ENCODE results near the gene ANKZF1.

Gene ANKZF1

DNA sequence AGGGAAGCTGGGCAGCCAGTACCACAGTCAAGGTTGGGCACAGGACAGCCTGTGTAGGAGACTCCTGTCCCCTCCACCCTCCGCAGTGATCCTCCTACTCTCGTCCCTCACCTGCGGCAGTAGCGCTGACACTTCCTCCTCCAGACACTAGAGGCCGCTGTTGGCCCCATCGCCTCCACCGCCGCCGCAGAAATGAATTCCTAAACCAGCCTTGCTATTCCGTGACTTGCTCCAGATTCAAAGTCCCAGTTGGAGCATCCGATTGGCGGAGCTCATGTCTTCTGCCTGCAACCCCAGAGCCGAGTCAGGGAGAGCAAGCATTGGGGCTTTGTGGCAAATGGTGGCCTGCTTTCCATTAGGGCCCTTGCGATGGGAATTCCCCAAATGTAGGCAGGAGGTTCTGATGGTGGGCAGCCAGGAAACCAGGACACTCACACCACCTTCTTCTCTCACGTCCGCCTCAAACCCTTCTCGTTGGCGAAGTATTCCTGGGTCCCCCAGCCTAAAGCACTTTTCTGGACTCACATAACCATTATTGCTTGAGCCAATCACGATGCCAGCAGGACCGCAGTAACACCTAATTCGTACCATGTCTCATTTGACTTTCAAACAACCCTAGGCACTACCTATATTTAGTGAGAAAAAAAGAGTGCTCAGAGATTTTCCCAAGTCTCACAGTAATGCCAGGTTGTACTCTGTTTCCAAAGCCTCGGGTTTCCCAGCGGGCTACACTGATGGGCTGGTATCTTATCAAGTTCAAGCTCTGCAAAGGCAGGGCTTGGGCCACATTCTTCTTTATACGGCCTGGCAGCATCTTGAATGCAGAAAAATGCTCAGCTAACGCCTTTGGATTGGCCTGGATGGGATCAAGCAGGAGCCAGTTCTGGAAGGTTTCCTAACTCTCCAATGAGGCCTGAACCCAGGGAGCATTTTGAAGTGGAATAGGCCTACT lies 48.4 kb downstream of the ANKZF1 start:
- DNase-seq (ENCODE audit: low read depth, low spot score), result peak; percentile 34
- H3K4me3 ChIP-seq, result peak overlapping the region; percentile 83
- H3K36me3 ChIP-seq (ENCODE audit: insufficient read depth, low read length), result peaks cover 4% of the 10 kb centered on the region; the same call in 1 of the 2 replicates
- H3K27ac ChIP-seq, result peak overlapping the region; percentile 89
- no peak for TF ChIP-seq FOXP2 (optimal IDR thresholded peaks at IDR 0.05; ENCODE audit: control extremely low read depth, extremely low read length, insufficient read depth)
- TF ChIP-seq EZH2 (IDR thresholded peaks at IDR 0.05), result no peak
- TF ChIP-seq POLR2AphosphoS5 (IDR thresholded peaks at IDR 0.05; ENCODE audit: borderline replicate concordance, low read depth, low read length), result no peak
- H3K9me3 ChIP-seq (ENCODE audit: low read depth, low read length), result no peaks in the 10 kb centered on the region
- H3K9ac ChIP-seq (ENCODE audit: insufficient read length), result peak overlapping the region; percentile 72

DNA sequence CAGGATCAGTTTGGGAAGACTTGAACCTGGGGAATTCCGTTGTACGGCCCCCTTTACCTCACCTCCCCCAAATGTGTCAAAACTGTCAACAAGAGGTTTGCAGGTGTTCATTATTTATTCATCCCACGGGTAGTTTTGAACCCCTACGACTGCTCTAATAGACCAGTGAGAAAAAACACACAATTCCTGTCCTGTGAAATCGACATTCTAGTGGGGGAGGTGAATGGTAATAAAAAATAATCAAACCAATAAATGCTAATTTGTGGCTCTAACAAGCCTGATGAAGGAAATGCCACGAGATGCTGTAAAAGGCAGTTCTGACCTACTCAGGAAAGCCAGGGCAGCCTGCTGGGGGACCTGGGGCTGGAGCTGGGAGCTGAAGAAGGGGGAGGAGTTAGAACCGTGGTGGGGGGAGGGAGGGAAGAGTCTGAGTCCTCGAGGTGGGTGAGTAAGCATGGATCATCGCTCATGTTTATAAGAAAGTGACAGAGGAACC lies 49.1 kb downstream of the ANKZF1 start:
- Histone ChIP-seq H3K36me3 (ENCODE audit: insufficient read depth, low read length) (peaks cover 4% of the 10 kb centered on the region; the same call in 1 of the 2 replicates), H3K9ac (ENCODE audit: insufficient read length) (peak overlapping the region; percentile 72), H3K4me3 (peak overlapping the region; percentile 83), H3K27ac (peak overlapping the region; percentile 89), H3K9me3 (ENCODE audit: low read depth, low read length) (no peaks in the 10 kb centered on the region)
- DNase-seq (ENCODE audit: low read depth, low spot score), result no peak
- TF ChIP-seq POLR2AphosphoS5 (IDR thresholded peaks at IDR 0.05; ENCODE audit: borderline replicate concordance, low read depth, low read length), result no peak
- no peak for TF ChIP-seq FOXP2 (optimal IDR thresholded peaks at IDR 0.05; ENCODE audit: control extremely low read depth, extremely low read length, insufficient read depth)
- TF ChIP-seq EZH2 (IDR thresholded peaks at IDR 0.05), result no peak

DNA sequence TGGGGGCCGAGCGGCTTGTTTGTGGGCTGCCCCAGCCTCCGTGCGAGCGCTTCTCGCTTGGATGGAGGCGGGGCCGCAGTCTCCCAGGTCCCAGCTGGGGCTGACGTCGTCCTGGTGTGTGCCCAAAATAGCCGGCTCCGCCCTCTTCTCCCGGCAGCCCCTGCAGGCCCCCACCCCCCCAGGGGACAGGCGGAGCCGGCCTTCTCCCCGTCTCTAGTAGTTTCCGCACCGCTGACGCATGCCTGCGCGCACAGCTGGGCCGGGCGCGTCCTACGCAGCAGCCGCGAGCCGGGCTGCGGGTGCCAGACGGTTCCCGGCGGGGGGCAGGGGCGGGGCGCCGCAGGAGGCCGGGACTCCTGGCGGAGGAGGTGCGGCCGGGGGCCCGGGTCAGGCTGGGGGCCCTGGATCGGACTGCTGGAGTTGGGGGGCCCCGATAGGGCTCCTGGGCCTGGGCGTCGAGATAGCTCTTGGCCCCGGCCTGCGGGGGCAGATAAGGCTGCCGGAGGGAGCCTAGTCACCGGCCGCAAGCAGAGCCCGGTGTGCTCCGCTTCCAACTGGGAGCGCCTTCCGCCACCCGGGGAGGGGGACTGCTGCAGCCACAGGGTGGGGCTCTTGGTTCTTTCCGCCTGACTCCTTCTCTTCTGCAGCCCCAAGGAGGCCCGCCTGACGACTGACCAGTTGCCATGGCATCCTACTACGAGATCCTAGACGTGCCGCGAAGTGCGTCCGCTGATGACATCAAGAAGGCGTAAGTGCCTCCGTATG lies 49.7 kb downstream of the ANKZF1 start, which contains the start of gene DNAJB2:
Gene DNAJB2 (plus strand): TSS at position 216 of the 765 bp plus-strand sequence. CDS start 468 bp downstream, at position 684.
- peak within 1 kb of the TSS; percentile 89 for H3K27ac ChIP-seq
- peak within 1 kb of the TSS; percentile 83 for H3K4me3 ChIP-seq
- TF ChIP-seq EZH2 (IDR thresholded peaks at IDR 0.05) (no peak), FOXP2 (optimal IDR thresholded peaks at IDR 0.05; ENCODE audit: control extremely low read depth, extremely low read length, insufficient read depth) (peak; percentile 91), POLR2AphosphoS5 (IDR thresholded peaks at IDR 0.05; ENCODE audit: borderline replicate concordance, low read depth, low read length) (no peak; the same call in 1 of the 2 replicates)
- no peaks in the 10 kb centered on the region for H3K9me3 ChIP-seq (ENCODE audit: low read depth, low read length)
- peak within 1 kb of the TSS; percentile 73 for H3K9ac ChIP-seq (ENCODE audit: insufficient read length)
- peak; percentile 79 for DNase-seq (ENCODE audit: low read depth, low spot score)
- peaks cover 4% of the 10 kb centered on the region; the same call in 1 of the 2 replicates for H3K36me3 ChIP-seq (ENCODE audit: insufficient read depth, low read length)

DNA sequence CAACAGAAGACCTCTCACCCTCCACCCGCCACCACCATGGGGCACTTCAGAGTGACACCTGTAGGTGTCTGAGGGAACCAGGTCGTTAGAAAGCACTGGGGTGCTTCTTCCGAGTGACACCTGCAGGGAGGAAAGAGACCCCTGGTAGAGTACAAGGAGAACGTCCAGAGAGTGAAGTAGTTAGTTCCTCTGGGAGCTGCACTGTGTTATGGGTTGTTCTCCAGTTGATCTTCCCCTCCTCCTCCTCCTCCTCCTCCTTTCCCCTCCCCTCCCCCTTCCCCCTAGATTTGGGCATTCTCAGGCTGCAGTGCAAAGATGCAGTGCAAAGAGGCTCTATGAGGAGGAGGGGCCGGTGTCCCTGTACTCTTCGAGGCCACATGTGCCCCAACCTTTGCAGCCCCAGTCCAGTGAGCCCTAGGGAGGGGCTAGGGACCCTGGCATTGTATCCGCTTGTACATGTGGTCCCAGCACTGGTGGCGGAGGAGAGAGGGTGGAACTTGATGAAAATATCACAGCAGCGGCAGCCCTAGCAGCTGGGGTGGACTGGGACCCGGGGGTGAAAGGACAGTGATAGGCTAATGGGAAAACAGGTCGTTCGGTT lies 50.4 kb downstream of the ANKZF1 start:
- H3K4me3 ChIP-seq, result peak overlapping the region; percentile 83
- DNase-seq (ENCODE audit: low read depth, low spot score), result no peak

DNA sequence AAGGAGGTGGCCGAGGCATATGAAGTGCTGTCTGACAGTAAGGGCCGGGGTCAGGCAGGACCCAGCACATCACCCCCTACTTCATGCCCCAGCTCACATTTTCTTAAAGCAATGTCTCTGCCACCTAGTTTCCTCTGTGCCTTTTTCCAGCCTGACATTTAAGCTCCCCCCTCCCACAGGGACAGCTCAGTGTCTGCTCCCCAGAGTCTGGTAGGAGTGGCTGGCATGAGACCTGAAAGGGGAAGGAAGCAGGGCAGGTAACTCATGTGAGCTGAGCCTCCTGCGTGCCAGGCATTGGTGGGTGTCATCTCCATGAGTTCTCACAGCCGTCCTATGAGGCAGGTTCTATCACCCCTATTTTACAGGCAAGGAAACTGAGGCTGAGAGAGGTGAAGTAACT lies 51.0 kb downstream of the ANKZF1 start:
- Histone ChIP-seq H3K9me3 (ENCODE audit: low read depth, low read length) (no peaks in the 10 kb centered on the region), H3K36me3 (ENCODE audit: insufficient read depth, low read length) (peaks cover 4% of the 10 kb centered on the region; the same call in 1 of the 2 replicates), H3K9ac (ENCODE audit: insufficient read length) (no peak overlapping the region), H3K27ac (no peak overlapping the region), H3K4me3 (no peak overlapping the region)
- no peak for TF ChIP-seq EZH2 (IDR thresholded peaks at IDR 0.05)
- DNase-seq (ENCODE audit: low read depth, low spot score), result no peak

More for the DNA sequence above, 50.4 kb downstream of the ANKZF1 start:
- TF ChIP-seq EZH2 (IDR thresholded peaks at IDR 0.05), result no peak
- no peak for TF ChIP-seq POLR2AphosphoS5 (IDR thresholded peaks at IDR 0.05; ENCODE audit: borderline replicate concordance, low read depth, low read length)
- no peak for TF ChIP-seq FOXP2 (optimal IDR thresholded peaks at IDR 0.05; ENCODE audit: control extremely low read depth, extremely low read length, insufficient read depth)
- H3K9me3 ChIP-seq (ENCODE audit: low read depth, low read length), result no peaks in the 10 kb centered on the region
- peaks cover 4% of the 10 kb centered on the region; the same call in 1 of the 2 replicates for H3K36me3 ChIP-seq (ENCODE audit: insufficient read depth, low read length)
- H3K9ac ChIP-seq (ENCODE audit: insufficient read length), result peak overlapping the region; percentile 73
- H3K27ac ChIP-seq, result peak overlapping the region; percentile 58; the same call in 1 of the 2 replicates

DNA sequence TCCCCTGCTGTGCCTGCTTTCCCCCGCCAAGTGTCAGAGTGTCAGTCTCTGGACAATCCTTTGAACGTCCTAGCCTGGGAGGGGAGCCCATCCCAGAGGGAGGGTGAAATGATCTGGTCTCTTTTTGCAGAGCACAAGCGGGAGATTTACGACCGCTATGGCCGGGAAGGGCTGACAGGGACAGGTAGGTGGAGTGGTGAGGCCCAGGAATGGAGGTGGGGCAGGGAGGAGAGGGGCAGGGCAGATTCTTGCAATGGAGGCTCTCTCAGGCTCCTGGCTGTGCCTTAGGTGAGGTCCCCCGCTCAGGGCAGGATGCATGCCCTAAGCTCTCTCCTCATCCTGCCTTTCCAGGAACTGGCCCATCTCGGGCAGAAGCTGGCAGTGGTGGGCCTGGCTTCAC lies 52.0 kb downstream of the ANKZF1 start:
- TF ChIP-seq POLR2AphosphoS5 (IDR thresholded peaks at IDR 0.05; ENCODE audit: borderline replicate concordance, low read depth, low read length) (no peak), FOXP2 (optimal IDR thresholded peaks at IDR 0.05; ENCODE audit: control extremely low read depth, extremely low read length, insufficient read depth) (no peak), EZH2 (IDR thresholded peaks at IDR 0.05) (no peak)
- Histone ChIP-seq H3K9me3 (ENCODE audit: low read depth, low read length) (no peaks in the 10 kb centered on the region), H3K36me3 (ENCODE audit: insufficient read depth, low read length) (peaks cover 4% of the 10 kb centered on the region; the same call in 1 of the 2 replicates), H3K4me3 (no peak overlapping the region), H3K27ac (no peak overlapping the region), H3K9ac (ENCODE audit: insufficient read length) (no peak overlapping the region)
- DNase-seq (ENCODE audit: low read depth, low spot score), result no peak

DNA sequence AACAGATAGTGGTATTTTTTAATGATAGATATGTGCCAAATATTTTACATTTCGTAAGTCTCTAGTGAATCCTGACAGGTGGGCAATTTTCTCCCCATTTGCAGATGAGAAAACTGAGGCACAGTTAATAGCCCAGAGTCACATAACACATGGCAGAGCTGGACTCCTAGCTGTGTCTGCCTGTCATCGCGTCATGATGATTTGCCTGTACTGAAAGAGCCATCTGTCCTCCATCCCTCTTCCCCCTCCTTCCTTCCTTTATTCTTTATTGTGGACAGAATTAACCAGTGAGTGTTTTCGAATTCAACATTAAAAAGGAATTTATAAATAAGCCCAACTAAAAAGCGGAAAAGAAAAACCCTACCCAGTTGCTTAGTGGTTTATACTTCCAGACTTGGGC lies 52.8 kb downstream of the ANKZF1 start:
- TF ChIP-seq EZH2 (IDR thresholded peaks at IDR 0.05) (no peak), FOXP2 (optimal IDR thresholded peaks at IDR 0.05; ENCODE audit: control extremely low read depth, extremely low read length, insufficient read depth) (no peak)
- Histone ChIP-seq H3K9ac (ENCODE audit: insufficient read length) (no peak overlapping the region), H3K9me3 (ENCODE audit: low read depth, low read length) (no peaks in the 10 kb centered on the region), H3K4me3 (no peak overlapping the region), H3K27ac (no peak overlapping the region), H3K36me3 (ENCODE audit: insufficient read depth, low read length) (peaks cover 4% of the 10 kb centered on the region; the same call in 1 of the 2 replicates)
- DNase-seq (ENCODE audit: low read depth, low spot score), result no peak
